HepG2 (cell line): Measurements from ENCODE around the gene PCGF2. TPM values are rescaled to one million over a fixed set of nuclear protein-coding genes. Genes with fewer than 3 reads are reported as not detected.

Experiments used
- AKAP8 ChIP-seq: sonication (generic); formaldehyde crosslinking; IDR thresholded peaks from 2 replicates; pipeline ENCODE4 v1.5.1; 2020; ENCODE audit warnings: mild to moderate bottlenecking, missing genetic modification reagents
- ELF3 ChIP-seq: IDR thresholded peaks from 2 replicates; pipeline ENCODE4 v1.6.1; 2016; ENCODE audit warnings: missing genetic modification reagents, missing compliant biosample characterization
- GTF3A ChIP-seq: sonication (generic); formaldehyde crosslinking; conservative IDR thresholded peaks from 2 replicates; pipeline ENCODE4 v1.4.0; 2020; ENCODE audit warnings: mild to moderate bottlenecking, missing genetic modification reagents
- HDAC1 ChIP-seq: sonication (generic); formaldehyde crosslinking; IDR thresholded peaks from 2 replicates; pipeline ENCODE4 v1.5.1; 2020; ENCODE audit warnings: mild to moderate bottlenecking, missing genetic modification reagents
- KDM2A ChIP-seq: sonication (generic); formaldehyde crosslinking; IDR thresholded peaks from 2 replicates; pipeline ENCODE4 v1.4.0; 2020; ENCODE audit warnings: low read depth, missing genetic modification reagents, borderline replicate concordance
- KLF9 ChIP-seq: IDR thresholded peaks from 2 replicates; pipeline ENCODE4 v1.6.1; 2016; ENCODE audit warnings: low read depth
- KMT2B ChIP-seq: IDR thresholded peaks from 2 replicates; pipeline ENCODE4 v1.6.1; 2016; ENCODE audit warnings: missing genetic modification reagents, missing compliant biosample characterization
- MEF2D ChIP-seq: sonication (generic); formaldehyde crosslinking; IDR thresholded peaks from 2 replicates; pipeline ENCODE4 v1.5.1; 2020; ENCODE audit warnings: mild to moderate bottlenecking, missing genetic modification reagents
- TAF1 ChIP-seq: sonication (generic); formaldehyde crosslinking; IDR thresholded peaks from 2 replicates; pipeline ENCODE4 v1.4.0; 2020; ENCODE audit warnings: missing genetic modification reagents
- TBP ChIP-seq: sonication (generic); formaldehyde crosslinking; IDR thresholded peaks from 2 replicates; pipeline ENCODE4 v1.5.0; 2020; ENCODE audit warnings: missing genetic modification reagents
- YEATS2 ChIP-seq: sonication (generic); formaldehyde crosslinking; IDR thresholded peaks from 2 replicates; pipeline ENCODE4 v1.4.0; 2020; ENCODE audit warnings: missing genetic modification reagents, borderline replicate concordance
- ZFYVE20 ChIP-seq: sonication (generic); formaldehyde crosslinking; IDR thresholded peaks from 2 replicates; pipeline ENCODE4 v1.8.0; 2023; ENCODE audit warnings: low read depth, mild to moderate bottlenecking, moderate library complexity, missing genetic modification reagents, borderline replicate concordance
- ZNF296 ChIP-seq: sonication (generic); formaldehyde crosslinking; conservative IDR thresholded peaks from 2 replicates; pipeline ENCODE4 v1.5.0; 2020; ENCODE audit warnings: mild to moderate bottlenecking, missing genetic modification reagents
- ZNF614 ChIP-seq: IDR thresholded peaks from 2 replicates; pipeline ENCODE4 v1.6.1; 2018; ENCODE audit warnings: missing biosample characterization, missing genetic modification reagents, inconsistent platforms, borderline replicate concordance
- ZNF672 ChIP-seq: sonication (generic); formaldehyde crosslinking; IDR thresholded peaks from 2 replicates; pipeline ENCODE4 v1.8.1; 2022; ENCODE audit warnings: missing genetic modification reagents
- ZNF776 ChIP-seq: sonication (generic); formaldehyde crosslinking; IDR thresholded peaks from 2 replicates; pipeline ENCODE4 v1.4.0; 2020; ENCODE audit warnings: mild to moderate bottlenecking, missing genetic modification reagents
- ZNF781 ChIP-seq: sonication (generic); formaldehyde crosslinking; IDR thresholded peaks from 2 replicates; pipeline ENCODE4 v1.5.1; 2020; ENCODE audit warnings: borderline replicate concordance, mild to moderate bottlenecking, missing genetic modification reagents; ENCODE audit errors: not compliant biosample characterization
- ZSCAN25 ChIP-seq: sonication (generic); formaldehyde crosslinking; IDR thresholded peaks from 2 replicates; pipeline ENCODE4 v1.8.0; 2022; ENCODE audit warnings: mild to moderate bottlenecking, missing genetic modification reagents
- ZSCAN9 ChIP-seq: IDR thresholded peaks from 2 replicates; pipeline ENCODE4 v1.6.1; 2016; ENCODE audit warnings: borderline replicate concordance
- polyA plus RNA-seq, 8 experiments: library from polyadenylated mRNA; depleted of rRNA in 3 of 8; stranded (reverse) in 7 of 8; unstranded in 1 of 8; fragments of >200 nt; fragmentation: Illumina TruSeq in 4 of 8; extraction: Trizol in 4 of 8; gene quantifications; 2 replicates each; pipeline versions ENCODE4 v1.2.1 to v1.2.3, GENCODE V29; 2011 to 2016; ENCODE audit warnings: low read depth in 4 of 8, missing spikeins in 1 of 8, mixed read lengths in 1 of 8; ENCODE audit not compliant: insufficient read depth in 1 of 8
- total RNA-seq, 5 experiments: library from RNA; depleted of rRNA; stranded (reverse); fragments of >200 nt; fragmentation: Illumina TruSeq; extraction: Trizol; gene quantifications; 2 replicates each; pipeline ENCODE4 v1.2.3, GENCODE V29; 2016; ENCODE audit warnings: low read depth in 1 of 5
- TF ChIP-seq, protein P1 (sequence below): IDR thresholded peaks from 2 replicates; pipeline ENCODE4 v1.6.1; 2018; ENCODE audit warnings: missing genetic modification reagents
- TF ChIP-seq, protein P2 (sequence below): sonication (generic); formaldehyde crosslinking; IDR thresholded peaks from 2 replicates; pipeline ENCODE4 v1.8.0; 2022; ENCODE audit warnings: mild to moderate bottlenecking, missing genetic modification reagents
- TF ChIP-seq, protein P3 (sequence below): IDR thresholded peaks from 2 replicates; pipeline ENCODE4 v1.6.1; 2016; ENCODE audit warnings: mild to moderate bottlenecking
- TF ChIP-seq, protein P4 (sequence below): sonication (generic); formaldehyde crosslinking; IDR thresholded peaks from 2 replicates; pipeline ENCODE4 v1.5.0; 2020; ENCODE audit warnings: mild to moderate bottlenecking, missing genetic modification reagents, moderate library complexity
- TF ChIP-seq, protein P5 (sequence below): conservative IDR thresholded peaks from 2 replicates; pipeline ENCODE4 v1.6.1; 2018; ENCODE audit warnings: missing genetic modification reagents

The PCGF2 gene
- total and polyA plus RNA-seq, 2 of the 13 experiments (the other 11 are each of a cell fraction or from before 2014, with no cell fraction given), result 11.6 to 29.4 TPM

DNA sequence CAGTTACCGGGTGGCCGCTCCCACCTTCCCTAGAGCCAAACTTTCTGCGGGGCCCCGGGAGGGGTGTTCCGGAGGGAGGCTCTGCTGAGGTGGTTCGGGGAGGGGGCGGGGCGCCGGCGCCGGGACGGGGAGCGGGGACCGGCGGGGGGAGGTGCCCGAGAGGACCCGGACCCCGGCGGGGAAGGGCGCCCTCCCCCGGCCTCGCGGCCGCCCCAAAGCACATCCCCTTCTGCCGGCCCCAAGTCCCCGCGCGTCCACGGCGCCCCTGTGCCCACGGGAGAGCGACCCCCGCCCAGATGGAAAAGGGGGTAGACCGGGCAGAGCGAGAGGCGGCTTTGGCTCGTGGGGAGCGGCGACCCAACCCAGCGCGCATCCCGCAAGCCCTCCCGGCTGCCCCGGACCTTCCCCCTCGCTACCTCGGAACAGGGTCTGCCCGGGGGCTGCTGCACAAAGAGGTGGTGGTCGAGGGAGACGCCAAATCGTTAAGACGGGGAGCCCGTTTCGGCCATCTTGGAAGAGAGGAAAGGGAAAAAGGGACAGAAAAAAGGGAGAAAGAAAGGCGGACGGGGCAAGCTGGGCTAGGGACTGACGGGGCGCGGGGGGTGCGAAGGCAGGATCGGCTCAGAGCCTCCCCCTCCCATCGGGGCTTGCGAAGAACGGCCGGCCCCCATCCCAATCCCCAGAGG is 530 bp downstream of the PCGF2 start (continued):
- TF ChIP-seq, protein P1, sequence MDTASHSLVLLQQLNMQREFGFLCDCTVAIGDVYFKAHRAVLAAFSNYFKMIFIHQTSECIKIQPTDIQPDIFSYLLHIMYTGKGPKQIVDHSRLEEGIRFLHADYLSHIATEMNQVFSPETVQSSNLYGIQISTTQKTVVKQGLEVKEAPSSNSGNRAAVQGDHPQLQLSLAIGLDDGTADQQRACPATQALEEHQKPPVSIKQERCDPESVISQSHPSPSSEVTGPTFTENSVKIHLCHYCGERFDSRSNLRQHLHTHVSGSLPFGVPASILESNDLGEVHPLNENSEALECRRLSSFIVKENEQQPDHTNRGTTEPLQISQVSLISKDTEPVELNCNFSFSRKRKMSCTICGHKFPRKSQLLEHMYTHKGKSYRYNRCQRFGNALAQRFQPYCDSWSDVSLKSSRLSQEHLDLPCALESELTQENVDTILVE (CRISPR knock-in tag), result 0 out of 2 replicates have a peak, but pooled peaks have one; percentile 46
- TF ChIP-seq MEF2D (CRISPR knock-in tag) (peak; percentile 44; the same call in 1 of the 2 replicates), AKAP8 (CRISPR knock-in tag) (no peak), TAF1 (peak; percentile 76; the same call in 1 of the 2 replicates), ZNF296 (CRISPR knock-in tag) (no peak), ZNF781 (peak; percentile 79), KDM2A (CRISPR knock-in tag) (peak; percentile 48; the same call in 1 of the 2 replicates), ZFYVE20 (CRISPR knock-in tag) (no peak), ELF3 (CRISPR knock-in tag) (0 out of 2 replicates have a peak, but pooled peaks have one; percentile 19), ZSCAN25 (0 out of 2 replicates have a peak, but pooled peaks have one; percentile 58), GTF3A (CRISPR knock-in tag) (no peak), KLF9 (CRISPR knock-in tag) (0 out of 2 replicates have a peak, but pooled peaks have one; percentile 44), ZSCAN9 (CRISPR knock-in tag) (no peak), KMT2B (CRISPR knock-in tag) (peak; percentile 32; the same call in 1 of the 2 replicates), ZNF776 (no peak), YEATS2 (CRISPR knock-in tag) (0 out of 2 replicates have a peak, but pooled peaks have one; percentile 44), HDAC1 (peak; percentile 68; the same call in 1 of the 2 replicates), ZNF614 (CRISPR knock-in tag) (no peak), TBP (no peak), ZNF672 (CRISPR knock-in tag) (0 out of 2 replicates have a peak, but pooled peaks have one; percentile 40)
- TF ChIP-seq, protein P2, sequence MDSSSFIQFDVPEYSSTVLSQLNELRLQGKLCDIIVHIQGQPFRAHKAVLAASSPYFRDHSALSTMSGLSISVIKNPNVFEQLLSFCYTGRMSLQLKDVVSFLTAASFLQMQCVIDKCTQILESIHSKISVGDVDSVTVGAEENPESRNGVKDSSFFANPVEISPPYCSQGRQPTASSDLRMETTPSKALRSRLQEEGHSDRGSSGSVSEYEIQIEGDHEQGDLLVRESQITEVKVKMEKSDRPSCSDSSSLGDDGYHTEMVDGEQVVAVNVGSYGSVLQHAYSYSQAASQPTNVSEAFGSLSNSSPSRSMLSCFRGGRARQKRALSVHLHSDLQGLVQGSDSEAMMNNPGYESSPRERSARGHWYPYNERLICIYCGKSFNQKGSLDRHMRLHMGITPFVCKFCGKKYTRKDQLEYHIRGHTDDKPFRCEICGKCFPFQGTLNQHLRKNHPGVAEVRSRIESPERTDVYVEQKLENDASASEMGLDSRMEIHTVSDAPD, result no peak
- TF ChIP-seq, protein P3, sequence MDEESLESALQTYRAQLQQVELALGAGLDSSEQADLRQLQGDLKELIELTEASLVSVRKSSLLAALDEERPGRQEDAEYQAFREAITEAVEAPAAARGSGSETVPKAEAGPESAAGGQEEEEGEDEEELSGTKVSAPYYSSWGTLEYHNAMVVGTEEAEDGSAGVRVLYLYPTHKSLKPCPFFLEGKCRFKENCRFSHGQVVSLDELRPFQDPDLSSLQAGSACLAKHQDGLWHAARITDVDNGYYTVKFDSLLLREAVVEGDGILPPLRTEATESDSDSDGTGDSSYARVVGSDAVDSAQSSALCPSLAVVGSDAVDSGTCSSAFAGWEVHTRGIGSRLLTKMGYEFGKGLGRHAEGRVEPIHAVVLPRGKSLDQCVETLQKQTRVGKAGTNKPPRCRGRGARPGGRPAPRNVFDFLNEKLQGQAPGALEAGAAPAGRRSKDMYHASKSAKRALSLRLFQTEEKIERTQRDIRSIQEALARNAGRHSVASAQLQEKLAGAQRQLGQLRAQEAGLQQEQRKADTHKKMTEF (CRISPR knock-in tag), result peak; percentile 78; the same call in 1 of the 2 replicates
- TF ChIP-seq, protein P4, sequence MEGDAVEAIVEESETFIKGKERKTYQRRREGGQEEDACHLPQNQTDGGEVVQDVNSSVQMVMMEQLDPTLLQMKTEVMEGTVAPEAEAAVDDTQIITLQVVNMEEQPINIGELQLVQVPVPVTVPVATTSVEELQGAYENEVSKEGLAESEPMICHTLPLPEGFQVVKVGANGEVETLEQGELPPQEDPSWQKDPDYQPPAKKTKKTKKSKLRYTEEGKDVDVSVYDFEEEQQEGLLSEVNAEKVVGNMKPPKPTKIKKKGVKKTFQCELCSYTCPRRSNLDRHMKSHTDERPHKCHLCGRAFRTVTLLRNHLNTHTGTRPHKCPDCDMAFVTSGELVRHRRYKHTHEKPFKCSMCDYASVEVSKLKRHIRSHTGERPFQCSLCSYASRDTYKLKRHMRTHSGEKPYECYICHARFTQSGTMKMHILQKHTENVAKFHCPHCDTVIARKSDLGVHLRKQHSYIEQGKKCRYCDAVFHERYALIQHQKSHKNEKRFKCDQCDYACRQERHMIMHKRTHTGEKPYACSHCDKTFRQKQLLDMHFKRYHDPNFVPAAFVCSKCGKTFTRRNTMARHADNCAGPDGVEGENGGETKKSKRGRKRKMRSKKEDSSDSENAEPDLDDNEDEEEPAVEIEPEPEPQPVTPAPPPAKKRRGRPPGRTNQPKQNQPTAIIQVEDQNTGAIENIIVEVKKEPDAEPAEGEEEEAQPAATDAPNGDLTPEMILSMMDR (CRISPR knock-in tag), result peak; percentile 70
- TF ChIP-seq, protein P5, sequence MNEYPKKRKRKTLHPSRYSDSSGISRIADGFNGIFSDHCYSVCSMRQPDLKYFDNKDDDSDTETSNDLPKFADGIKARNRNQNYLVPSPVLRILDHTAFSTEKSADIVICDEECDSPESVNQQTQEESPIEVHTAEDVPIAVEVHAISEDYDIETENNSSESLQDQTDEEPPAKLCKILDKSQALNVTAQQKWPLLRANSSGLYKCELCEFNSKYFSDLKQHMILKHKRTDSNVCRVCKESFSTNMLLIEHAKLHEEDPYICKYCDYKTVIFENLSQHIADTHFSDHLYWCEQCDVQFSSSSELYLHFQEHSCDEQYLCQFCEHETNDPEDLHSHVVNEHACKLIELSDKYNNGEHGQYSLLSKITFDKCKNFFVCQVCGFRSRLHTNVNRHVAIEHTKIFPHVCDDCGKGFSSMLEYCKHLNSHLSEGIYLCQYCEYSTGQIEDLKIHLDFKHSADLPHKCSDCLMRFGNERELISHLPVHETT (CRISPR knock-in tag), result peak; percentile 70
